HCT116 (cell line): ENCODE results near the gene IMMP2L. TPM values are rescaled to one million over a fixed set of nuclear protein-coding genes. Genes with fewer than 3 reads are reported as not detected.

Source experiments
- ATAC-seq: fragments of 200-7000 bp; cut with Tn5 transposase; 2 replicates; pipeline ENCODE4 v1.9.1; 2020; ENCODE audit warnings: mild to moderate bottlenecking, moderate library complexity
- BruUV-seq: library from RNA; stranded (reverse); fragments of 400-500 nt; replicated peaks from 2 replicates; lab custom pipeline; 2021; lab: Mats Ljungman, UMichigan
- CTCF ChIA-PET: fragments of 300-600 bp; sonication (Branson Sonifier 250); formaldehyde crosslinking; loops from one replicate; lab custom pipeline; 2021; ENCODE audit warnings: antibody characterized with exemption; lab: Charles Lee
- POLR2A ChIA-PET: fragments of 300-600, 350-600 bp; sonication (Branson Sonifier 250); formaldehyde crosslinking; loops from one replicate; lab custom pipeline; 2021; ENCODE audit warnings: antibody characterized with exemption; lab: Charles Lee
- RAD21 ChIA-PET, 2 experiments: fragments of 300-600 bp; sonication (Branson Sonifier 250); formaldehyde crosslinking; loops; one replicate each; lab custom pipeline; 2023; ENCODE audit warnings: low total read pairs in 2 of 2; ENCODE audit not compliant: uncharacterized antibody in 2 of 2, unreplicated experiment in 2 of 2, low non-redundant PET in 1 of 2; lab: Charles Lee
- DNase-seq: peaks from one replicate; pipeline ENCODE4 v3.0.0-alpha.2; 2010; ENCODE audit warnings: low read depth, low spot score
- H2AFZ ChIP-seq: fragments of 200-600 bp; shearing (Covaris generic), sonication (generic); 2 replicates; pipeline ENCODE4 v1.6.1; 2017; ENCODE audit warnings: low read depth, mixed run types, mixed read lengths, antibody characterized with exemption, low read length; ENCODE audit not compliant: poor library complexity, severe bottlenecking
- H3K27ac ChIP-seq: 2 replicates; pipeline ENCODE4 v1.5.1; 2012; ENCODE audit warnings: low read depth, low read length
- H3K27me3 ChIP-seq: fragments of 200-600 bp; sonication (generic); 2 replicates; pipeline ENCODE4 v1.6.1; 2016; ENCODE audit warnings: mixed run types, low read length, mixed read lengths; ENCODE audit not compliant: insufficient read depth
- H3K36me3 ChIP-seq, 2 experiments: fragments of 200-500 bp in 1 of 2; fragments of 200-600 bp in 1 of 2; sonication (Bioruptor generic) in 1 of 2; sonication (generic) in 1 of 2; 2 replicates each; pipeline versions ENCODE4 v1.5.1 to v1.6.1; 2014 to 2016; ENCODE audit warnings: low read length in 2 of 2, inconsistent platforms in 1 of 2, mixed read lengths in 1 of 2, mixed run types in 1 of 2; ENCODE audit not compliant: insufficient read depth in 2 of 2, control insufficient read depth in 1 of 2
- H3K4me1 ChIP-seq, 2 experiments: fragments of 200-600 bp in 1 of 2; sonication (generic) in 1 of 2; 2 replicates each; pipeline versions ENCODE4 v1.5.1 to v1.6.1; 2012 to 2017; ENCODE audit warnings: low read length in 2 of 2, inconsistent platforms in 1 of 2, mild to moderate bottlenecking in 1 of 2, mixed read lengths in 1 of 2, mixed run types in 1 of 2, moderate library complexity in 1 of 2; ENCODE audit not compliant: insufficient read depth in 2 of 2, control insufficient read depth in 1 of 2
- H3K4me2 ChIP-seq: fragments of 200-600 bp; sonication (generic); 2 replicates; pipeline ENCODE4 v1.6.1; 2017; ENCODE audit warnings: mixed run types, low read length, mixed read lengths
- H3K4me3 ChIP-seq, 2 experiments: fragments of 200-600 bp in 1 of 2; sonication (generic) in 1 of 2; replicated peaks in 1 of 2; 2 replicates each; pipeline ENCODE4 v1.5.1; 2011 to 2016; ENCODE audit warnings: low read length in 2 of 2, control low read depth in 1 of 2, low read depth in 1 of 2, mild to moderate bottlenecking in 1 of 2, mixed read lengths in 1 of 2, mixed run types in 1 of 2
- H3K79me2 ChIP-seq: fragments of 200-600 bp; sonication (generic); 2 replicates; pipeline ENCODE4 v1.6.1; 2017; ENCODE audit warnings: mild to moderate bottlenecking, mixed run types, low read length, moderate library complexity, mixed read lengths; ENCODE audit not compliant: insufficient read depth
- H3K9ac ChIP-seq: fragments of 200-600 bp; sonication (generic); 2 replicates; pipeline ENCODE4 v1.6.1; 2016; ENCODE audit warnings: low read length, mixed read lengths
- H3K9me2 ChIP-seq: fragments of 200-600 bp; sonication (generic), shearing (Covaris generic); 2 replicates; pipeline ENCODE4 v1.6.1; 2017; ENCODE audit warnings: mixed run types, mild to moderate bottlenecking, moderate library complexity; ENCODE audit not compliant: insufficient read depth
- H3K9me3 ChIP-seq, 2 experiments: fragments of 200-500 bp in 1 of 2; fragments of 200-600 bp in 1 of 2; sonication (Bioruptor generic) in 1 of 2; sonication (generic) in 1 of 2; 2 replicates each; pipeline ENCODE4 v1.6.1; 2014 to 2017; ENCODE audit warnings: low read length in 2 of 2, mixed read lengths in 2 of 2, inconsistent platforms in 1 of 2, low read depth in 1 of 2, mild to moderate bottlenecking in 1 of 2, mixed run types in 1 of 2, moderate library complexity in 1 of 2; ENCODE audit not compliant: control insufficient read depth in 1 of 2, insufficient read depth in 1 of 2
- H4K20me1 ChIP-seq: fragments of 200-600 bp; sonication (generic), shearing (Covaris generic); 2 replicates; pipeline ENCODE4 v1.6.1; 2017; ENCODE audit warnings: mixed run types, mild to moderate bottlenecking, moderate library complexity; ENCODE audit not compliant: insufficient read depth
- CBX3 ChIP-seq: IDR thresholded peaks from 2 replicates; pipeline ENCODE4 v1.6.1; 2012; ENCODE audit warnings: low read depth
- CEBPB ChIP-seq: IDR thresholded peaks from 2 replicates; pipeline ENCODE4 v1.6.1; 2012; ENCODE audit warnings: low read depth
- CTCF ChIP-seq, 3 experiments: fragments of 200-600 bp in 1 of 3; sonication (generic) in 1 of 3; IDR thresholded peaks in 2 of 3; conservative IDR thresholded peaks in 1 of 3; 2 replicates each; pipeline ENCODE4 v1.5.1; 2012 to 2017; ENCODE audit warnings: low read depth in 2 of 3, low read length in 2 of 3, antibody characterized with exemption in 1 of 3, borderline replicate concordance in 1 of 3, control low read depth in 1 of 3, mild to moderate bottlenecking in 1 of 3, mixed read lengths in 1 of 3, mixed run types in 1 of 3, moderate library complexity in 1 of 3; ENCODE audit not compliant: insufficient read depth in 1 of 3
- ELF1 ChIP-seq: IDR thresholded peaks from 2 replicates; pipeline ENCODE4 v1.6.1; 2012; ENCODE audit warnings: low read depth, borderline replicate concordance
- EZH2 ChIP-seq: fragments of 200-600 bp; sonication (generic); IDR thresholded peaks from 2 replicates; pipeline ENCODE4 v1.6.1; 2017; ENCODE audit warnings: antibody characterized with exemption, mixed run types
- JUND ChIP-seq: IDR thresholded peaks from 2 replicates; pipeline ENCODE4 v1.6.1; 2012
- MAX ChIP-seq: IDR thresholded peaks from 2 replicates; pipeline ENCODE4 v1.6.1; 2012
- POLR2A ChIP-seq: IDR thresholded peaks from 2 replicates; pipeline ENCODE4 v1.7.0; 2011; ENCODE audit warnings: borderline replicate concordance; ENCODE audit not compliant: insufficient read depth, insufficient read length; ENCODE audit errors: extremely low read depth
- POLR2AphosphoS5 ChIP-seq: IDR thresholded peaks from 2 replicates; pipeline ENCODE4 v1.6.1; 2011; ENCODE audit warnings: mild to moderate bottlenecking, low read depth, low read length, moderate library complexity
- RAD21 ChIP-seq: IDR thresholded peaks from 2 replicates; pipeline ENCODE4 v1.6.1; 2012; ENCODE audit warnings: low read depth, mild to moderate bottlenecking
- REST ChIP-seq: IDR thresholded peaks from 2 replicates; pipeline ENCODE4 v1.6.1; 2012; ENCODE audit warnings: low read depth
- SIN3A ChIP-seq: IDR thresholded peaks from 2 replicates; pipeline ENCODE4 v1.6.1; 2012; ENCODE audit warnings: low read depth
- SP1 ChIP-seq: IDR thresholded peaks from 2 replicates; pipeline ENCODE4 v1.6.1; 2012; ENCODE audit warnings: low read depth
- TCF7L2 ChIP-seq: IDR thresholded peaks from 2 replicates; pipeline ENCODE4 v1.7.0; 2011; ENCODE audit warnings: borderline replicate concordance, inconsistent platforms; ENCODE audit not compliant: insufficient read depth, insufficient read length; ENCODE audit errors: extremely low read depth
- YY1 ChIP-seq: IDR thresholded peaks from 2 replicates; pipeline ENCODE4 v1.6.1; 2011; ENCODE audit warnings: low read length, low read depth, moderate library complexity, mild to moderate bottlenecking; ENCODE audit not compliant: insufficient replicate concordance; ENCODE audit errors: extremely low read depth
- ZBTB33 ChIP-seq: IDR thresholded peaks from 2 replicates; pipeline ENCODE4 v1.6.1; 2011; ENCODE audit warnings: mild to moderate bottlenecking, low read length, moderate library complexity; ENCODE audit not compliant: insufficient replicate concordance; ENCODE audit errors: extremely low read depth
- ZFX ChIP-seq: fragments of 450-650 bp; IDR thresholded peaks from 2 replicates; pipeline ENCODE4 v1.6.1; 2017
- intact Hi-C: fragments of 100-400 bp; cut with micrococcal nuclease; formaldehyde crosslinking; loops from 2 replicates; pipeline ENCODE4 v1.10.0; 2022
- total RNA-seq: library from RNA; stranded (reverse); gene quantifications from one replicate; pipeline ENCODE4 v1.2.1, GENCODE V29; 2021; ENCODE audit not compliant: unreplicated experiment

The IMMP2L gene
- total RNA-seq, 1 experiment from 2014 or later, result 21.1 TPM

GRCh38 chr7:111108496-111108895, 453.8 kb downstream of the IMMP2L start:
- CTCF ChIA-PET, result interaction anchor here (2.1 kb wide), 1 partner anchor 9 kb away, joined by 6 read pairs; no protein-coding TSS in a partner anchor
- intact Hi-C loops, result no loop called here
- H3K4me1 ChIP-seq, result no peaks in the 10 kb centered on the region; a peak in 1 of 4 replicates
- no peaks in the 10 kb centered on the region for H3K27me3 ChIP-seq
- H3K79me2 ChIP-seq, result no peaks in the 10 kb centered on the region
- POLR2A ChIA-PET, result no interaction called here
- H3K9me3 ChIP-seq, result no peaks in the 10 kb centered on the region
- no peak for DNase-seq
- no peak overlapping the region for H2AFZ ChIP-seq
- ATAC-seq, result no peak
- no peak overlapping the region for H3K4me3 ChIP-seq
- BruUV-seq, result no TSS peak
- no peaks in the 10 kb centered on the region for H4K20me1 ChIP-seq
- H3K9me2 ChIP-seq, result no peaks in the 10 kb centered on the region
- TF ChIP-seq RAD21 (no peak), REST (no peak), MAX (no peak), JUND (no peak), SP1 (no peak), SIN3A (no peak), POLR2AphosphoS5 (no peak), ELF1 (no peak), CEBPB (no peak), CBX3 (no peak), YY1 (no peak), POLR2A (no peak), EZH2 (no peak), TCF7L2 (no peak), ZBTB33 (no peak), CTCF (IDR thresholded peaks at IDR 0.05 in 2 of 3, conservative IDR thresholded peaks at IDR 0.05 in 1 of 3; ENCODE audit: borderline replicate concordance in 1 of 3, insufficient read depth in 1 of 3, low read depth in 2 of 3, low read length in 2 of 3) (no peak), ZFX (no peak)
- H3K4me2 ChIP-seq, result no peak overlapping the region
- H3K9ac ChIP-seq, result no peak overlapping the region
- H3K36me3 ChIP-seq, result no peaks in the 10 kb centered on the region
- RAD21 ChIA-PET, result no interaction called here
- H3K27ac ChIP-seq, result no peak overlapping the region
